Articular chondrocyte of knee joint (primary cell): ENCODE results near the gene HPGD. TPM values are rescaled to one million over a fixed set of nuclear protein-coding genes. Genes with fewer than 3 reads are reported as not detected.

ENCODE experiments used
- total RNA-seq: library from RNA; depleted of rRNA; stranded (reverse); fragments of >200 nt; gene quantifications from 2 replicates; pipeline ENCODE4 v1.2.3, GENCODE V29; 2012

HPGD gene
- total RNA-seq: not detected in 2 replicates

GRCh38 chr4:174522183-174523024 lies at the start of gene HPGD:
HPGD (minus strand) TSS chr4:174522488; CDS start chr4:174522451, 37 bp downstream.

Other genes starting within 250 kb of the HPGD start
- 32.9 and 41.2 TPM in 2 replicates for gene FBXO8, start 238.8 kb downstream of the HPGD start, total RNA-seq
- 15.7 and 17.2 TPM in 2 replicates for gene CEP44, start 238.6 kb downstream of the HPGD start, total RNA-seq